CD14-positive monocyte (primary cell): Measurements from ENCODE around the gene TACC2. TPM values are rescaled to one million over a fixed set of nuclear protein-coding genes. Genes with fewer than 3 reads are reported as not detected.

Experiments used
- DNase-seq, 3 donors: peaks; one replicate each; pipeline ENCODE4 v3.0.0-alpha.2; 2011 to 2022
- H2AFZ ChIP-seq: 2 replicates; pipeline ENCODE4 v1.6.0; 2012; ENCODE audit warnings: mild to moderate bottlenecking, low read depth, low read length, inconsistent platforms; ENCODE audit not compliant: insufficient read depth, poor library complexity, severe bottlenecking
- H3K27ac ChIP-seq, 2 donors: 1 replicate in 1 of 2; 2 replicates in 1 of 2; pipeline ENCODE4 v1.5.1; 2012 to 2013; ENCODE audit warnings: low read length in 2 of 2, control low read depth in 1 of 2, inconsistent platforms in 1 of 2, low read depth in 1 of 2, mild to moderate bottlenecking in 1 of 2
- H3K27me3 ChIP-seq, 2 donors: one replicate each; pipeline versions ENCODE4 v1.6.0 to v1.6.1; 2011 to 2013; ENCODE audit warnings: low read length in 2 of 2; ENCODE audit not compliant: control insufficient read depth in 2 of 2, insufficient read depth in 2 of 2
- H3K36me3 ChIP-seq, 2 donors: replicated peaks in 1 of 2; 1 replicate in 1 of 2; 2 replicates in 1 of 2; pipeline versions ENCODE4 v1.5.1 to v1.6.1; 2012 to 2013; ENCODE audit warnings: low read length in 2 of 2, control low read depth in 1 of 2, inconsistent platforms in 1 of 2, mild to moderate bottlenecking in 1 of 2; ENCODE audit not compliant: insufficient read depth in 2 of 2, control insufficient read depth in 1 of 2
- H3K4me1 ChIP-seq, 2 donors: 1 replicate in 1 of 2; 2 replicates in 1 of 2; pipeline versions ENCODE4 v1.5.1 to v1.6.1; 2012 to 2013; ENCODE audit warnings: low read length in 2 of 2, control low read depth in 1 of 2, inconsistent platforms in 1 of 2, mild to moderate bottlenecking in 1 of 2, moderate library complexity in 1 of 2; ENCODE audit not compliant: insufficient read depth in 2 of 2, control insufficient read depth in 1 of 2
- H3K4me2 ChIP-seq: replicated peaks from 2 replicates; pipeline ENCODE3; 2012; ENCODE audit warnings: low read length, moderate library complexity, mild to moderate bottlenecking; ENCODE audit not compliant: poor library complexity, severe bottlenecking; ENCODE audit errors: extremely low read depth
- H3K4me3 ChIP-seq, 3 experiments: fragments of 200-600 bp in 1 of 3; sonication (generic) in 1 of 3; replicated peaks in 1 of 3; 1 replicate in 2 of 3; 2 replicates in 1 of 3; pipeline ENCODE4 v1.5.1; 2011 to 2013; ENCODE audit warnings: low read length in 3 of 3, mild to moderate bottlenecking in 3 of 3, control low read depth in 2 of 3, low read depth in 2 of 3, inconsistent platforms in 1 of 3, moderate library complexity in 1 of 3
- H3K79me2 ChIP-seq: 2 replicates; pipeline ENCODE4 v1.6.0; 2012; ENCODE audit warnings: mild to moderate bottlenecking, control low read depth, inconsistent platforms, low read length, moderate library complexity; ENCODE audit not compliant: insufficient read depth
- H3K9ac ChIP-seq: 2 replicates; pipeline ENCODE4 v1.6.0; 2017; ENCODE audit warnings: low read length, mild to moderate bottlenecking; ENCODE audit not compliant: insufficient read depth, poor library complexity, severe bottlenecking
- H3K9me3 ChIP-seq, 2 donors: replicated peaks in 1 of 2; 1 replicate in 1 of 2; 2 replicates in 1 of 2; pipeline versions ENCODE4 v1.5.1 to v1.6.1; 2012 to 2013; ENCODE audit warnings: low read length in 2 of 2, control low read depth in 1 of 2; ENCODE audit not compliant: control insufficient read depth in 1 of 2, insufficient read depth in 1 of 2
- H4K20me1 ChIP-seq: 2 replicates; pipeline ENCODE4 v1.6.0; 2012; ENCODE audit warnings: mild to moderate bottlenecking, low read length, control low read depth, moderate library complexity; ENCODE audit not compliant: insufficient read depth
- H3K27ac Mint-ChIP-seq, 7 donors: one replicate each; pipeline ENCODE4 v1.8.0; 2020; ENCODE audit warnings: mild to moderate bottlenecking in 7 of 7, mixed read lengths in 7 of 7, moderate library complexity in 6 of 7, inconsistent platforms in 2 of 7
- H3K27me3 Mint-ChIP-seq, 3 donors: one replicate each; pipeline ENCODE4 v1.8.0; 2021 to 2022; ENCODE audit warnings: low read depth in 3 of 3, mild to moderate bottlenecking in 3 of 3, mixed read lengths in 3 of 3, moderate library complexity in 3 of 3, inconsistent platforms in 1 of 3
- H3K36me3 Mint-ChIP-seq, 2 donors: one replicate each; pipeline ENCODE4 v1.8.0; 2020; ENCODE audit warnings: mixed read lengths in 2 of 2, inconsistent platforms in 1 of 2, mild to moderate bottlenecking in 1 of 2
- H3K4me1 Mint-ChIP-seq: one replicate; pipeline ENCODE4 v1.8.0; 2020; ENCODE audit warnings: mild to moderate bottlenecking, mixed read lengths
- H3K4me3 Mint-ChIP-seq, 2 donors: one replicate each; pipeline ENCODE4 v1.8.0; 2020; ENCODE audit warnings: mild to moderate bottlenecking in 2 of 2, mixed read lengths in 2 of 2, moderate library complexity in 1 of 2
- H3K9me3 Mint-ChIP-seq, 7 donors: one replicate each; pipeline ENCODE4 v1.8.0; 2020 to 2022; ENCODE audit warnings: mixed read lengths in 7 of 7, mild to moderate bottlenecking in 6 of 7, moderate library complexity in 6 of 7, inconsistent platforms in 2 of 7
- CTCF ChIP-seq: fragments of 200-600 bp; IDR thresholded peaks from one replicate; pipeline ENCODE4 v1.8.0; 2022; ENCODE audit warnings: antibody characterized with exemption, mild to moderate bottlenecking
- WGBS: methylation state at CpG from one replicate; pipeline ENCODE4 v1.1.5; 2013; ENCODE audit warnings: missing lambda C conversion rate; ENCODE audit not compliant: insufficient coverage; 5-methylcytosine and 5-hydroxymethylcytosine counted together
- intact Hi-C, 2 donors: fragments of 100-400 bp; cut with micrococcal nuclease; formaldehyde crosslinking; loops; one replicate each; pipeline versions ENCODE4 v1.15.0 to v1.15.1; 2023
- polyA plus RNA-seq, 3 donors: library from polyadenylated mRNA; depleted of rRNA in 1 of 3; unstranded in 2 of 3; stranded (reverse) in 1 of 3; fragments of 300-500 nt in 2 of 3; fragments of >200 nt in 1 of 3; fragmentation: Illumina TruSeq in 2 of 3; gene quantifications; 1 replicate in 2 of 3; 2 replicates in 1 of 3; pipeline ENCODE4 v1.2.3, GENCODE V29; 2012 to 2021

TACC2 gene
- polyA plus RNA-seq, 3 donors = 0.03 TPM; not detected in 2

GRCh38 chr10:122207163-122207562 is 218.2 kb downstream of the TACC2 start:
- H3K27ac Mint-ChIP-seq = no peak overlapping the region
- DNase-seq = no peak
- no peaks in the 10 kb centered on the region for H4K20me1 ChIP-seq
- intact Hi-C loops = no loop called here
- no peaks in the 10 kb centered on the region for H3K79me2 ChIP-seq
- no peak overlapping the region for H3K4me2 ChIP-seq
- no peaks in the 10 kb centered on the region for H3K27me3 ChIP-seq
- H3K9me3 ChIP-seq = peaks cover 0 to 3% of the 10 kb centered on the region in 2 donors
- no peak for TF ChIP-seq CTCF
- no peaks in the 10 kb centered on the region for H3K36me3 ChIP-seq
- WGBS = 100% methylated on average over 1 of the region's 6 CpGs
- no peaks in the 10 kb centered on the region for H3K4me1 Mint-ChIP-seq
- peaks cover 2 to 8% (median 4%) of the 10 kb centered on the region in 7 donors for H3K9me3 Mint-ChIP-seq
- no peaks in the 10 kb centered on the region for H3K4me1 ChIP-seq
- H3K36me3 Mint-ChIP-seq = no peaks in the 10 kb centered on the region
- H3K27ac ChIP-seq = no peak overlapping the region
- H2AFZ ChIP-seq = no peak overlapping the region
- H3K9ac ChIP-seq = no peak overlapping the region
- no peak overlapping the region for H3K4me3 Mint-ChIP-seq
- H3K4me3 ChIP-seq = no peak overlapping the region
- peaks cover 1 to 13% (median 6%) of the 10 kb centered on the region in 3 donors for H3K27me3 Mint-ChIP-seq

GRCh38 chr10:122207596-122207995 is 218.6 kb downstream of the TACC2 start:
- H3K4me3 Mint-ChIP-seq = no peak overlapping the region
- Histone ChIP-seq H3K36me3 (no peaks in the 10 kb centered on the region), H3K4me3 (no peak overlapping the region), H3K4me2 (no peak overlapping the region), H3K4me1 (no peaks in the 10 kb centered on the region), H2AFZ (no peak overlapping the region), H3K79me2 (no peaks in the 10 kb centered on the region), H4K20me1 (no peaks in the 10 kb centered on the region), H3K9ac (no peak overlapping the region), H3K27ac (no peak overlapping the region), H3K27me3 (no peaks in the 10 kb centered on the region), H3K9me3 (peaks cover 0 to 3% of the 10 kb centered on the region in 2 donors)
- H3K36me3 Mint-ChIP-seq = no peaks in the 10 kb centered on the region
- H3K27ac Mint-ChIP-seq = no peak overlapping the region
- WGBS = 12% methylated on average over 8 of the region's 8 CpGs
- no peak for TF ChIP-seq CTCF
- peaks cover 2 to 8% (median 4%) of the 10 kb centered on the region in 7 donors for H3K9me3 Mint-ChIP-seq
- H3K4me1 Mint-ChIP-seq = no peaks in the 10 kb centered on the region
- H3K27me3 Mint-ChIP-seq = peaks cover 1 to 13% (median 6%) of the 10 kb centered on the region in 3 donors
- intact Hi-C loops = no loop called here
- DNase-seq = no peak
